BJ (cell line): Measurements from ENCODE around the gene SORCS2. TPM values are rescaled to one million over a fixed set of nuclear protein-coding genes. Genes with fewer than 3 reads are reported as not detected.

Source experiments
- CTCF ChIA-PET: fragments of 350-600 bp; formaldehyde crosslinking; extraction: SDS; loops from one replicate; lab custom pipeline; 2021; ENCODE audit warnings: antibody characterized with exemption, inconsistent platforms; lab: Yijun Ruan, JAX
- POLR2A ChIA-PET: fragments of 300-600 bp; sonication (Branson Sonifier 250); formaldehyde crosslinking; extraction: SDS; loops from one replicate; lab custom pipeline; 2021; ENCODE audit warnings: antibody characterized with exemption; lab: Charles Lee
- DNase-seq: peaks from one replicate; pipeline ENCODE4 v3.0.0-alpha.2; 2011; ENCODE audit warnings: low read depth
- H3K27me3 ChIP-seq: 2 replicates; pipeline ENCODE4 v1.6.0; 2011; ENCODE audit warnings: low read length; ENCODE audit not compliant: control insufficient read depth, insufficient read depth
- H3K36me3 ChIP-seq: 2 replicates; pipeline ENCODE4 v1.5.1; 2011; ENCODE audit warnings: low read length; ENCODE audit not compliant: control insufficient read depth, insufficient read depth
- H3K4me3 ChIP-seq: 2 replicates; pipeline ENCODE4 v1.5.1; 2011; ENCODE audit warnings: low read depth, mild to moderate bottlenecking, control low read depth, low read length
- polyA plus RNA-seq: library from polyadenylated mRNA; depleted of rRNA; stranded (reverse); fragments of >200 nt; gene quantifications from 2 replicates; pipeline ENCODE4 v1.2.3, GENCODE V29; 2011
- TF ChIP-seq, protein P1 (sequence below): IDR thresholded peaks from 2 replicates; pipeline ENCODE4 v1.5.1; 2011; ENCODE audit warnings: low read depth, mild to moderate bottlenecking, control low read depth, inconsistent platforms, low read length, moderate library complexity; ENCODE audit not compliant: insufficient read depth

SORCS2 gene
- polyA plus RNA-seq, 1 experiment: 0.63 TPM

DNA sequence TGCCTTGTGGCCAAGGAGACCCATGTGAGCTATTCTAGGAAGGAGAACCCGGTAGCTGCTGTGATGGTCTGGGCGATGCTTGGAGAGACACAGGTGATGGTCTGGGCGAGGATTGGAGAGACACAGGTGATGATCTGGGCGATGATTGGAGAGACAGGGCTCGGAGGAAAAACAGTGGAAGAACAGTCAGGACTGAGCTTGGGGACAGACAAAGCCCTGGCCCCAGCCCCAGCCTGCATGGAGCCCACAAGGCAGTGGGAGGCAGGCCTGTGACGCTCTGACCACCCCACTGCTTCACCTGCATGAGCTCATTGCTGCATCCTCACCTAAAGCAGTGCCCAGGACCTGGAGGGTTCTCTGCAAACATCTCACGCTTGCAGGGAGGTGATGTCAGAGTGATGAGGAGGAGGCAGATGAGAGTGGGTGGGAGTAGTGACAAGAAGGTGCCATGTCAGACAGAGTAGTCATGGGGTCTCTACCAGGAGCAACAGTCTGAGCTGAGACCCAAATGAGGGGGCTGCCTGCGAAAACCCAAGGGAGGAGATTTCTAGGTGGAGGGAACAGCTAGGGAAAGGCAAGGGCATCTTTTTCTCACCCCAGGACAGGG lies 278.3 kb downstream of the SORCS2 start:
- POLR2A ChIA-PET: no interaction called here
- CTCF ChIA-PET: no interaction called here
- TF ChIP-seq, protein P1, sequence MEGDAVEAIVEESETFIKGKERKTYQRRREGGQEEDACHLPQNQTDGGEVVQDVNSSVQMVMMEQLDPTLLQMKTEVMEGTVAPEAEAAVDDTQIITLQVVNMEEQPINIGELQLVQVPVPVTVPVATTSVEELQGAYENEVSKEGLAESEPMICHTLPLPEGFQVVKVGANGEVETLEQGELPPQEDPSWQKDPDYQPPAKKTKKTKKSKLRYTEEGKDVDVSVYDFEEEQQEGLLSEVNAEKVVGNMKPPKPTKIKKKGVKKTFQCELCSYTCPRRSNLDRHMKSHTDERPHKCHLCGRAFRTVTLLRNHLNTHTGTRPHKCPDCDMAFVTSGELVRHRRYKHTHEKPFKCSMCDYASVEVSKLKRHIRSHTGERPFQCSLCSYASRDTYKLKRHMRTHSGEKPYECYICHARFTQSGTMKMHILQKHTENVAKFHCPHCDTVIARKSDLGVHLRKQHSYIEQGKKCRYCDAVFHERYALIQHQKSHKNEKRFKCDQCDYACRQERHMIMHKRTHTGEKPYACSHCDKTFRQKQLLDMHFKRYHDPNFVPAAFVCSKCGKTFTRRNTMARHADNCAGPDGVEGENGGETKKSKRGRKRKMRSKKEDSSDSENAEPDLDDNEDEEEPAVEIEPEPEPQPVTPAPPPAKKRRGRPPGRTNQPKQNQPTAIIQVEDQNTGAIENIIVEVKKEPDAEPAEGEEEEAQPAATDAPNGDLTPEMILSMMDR: no peak
- H3K4me3 ChIP-seq: no peak overlapping the region
- DNase-seq: no peak
- peaks cover 2% of the 10 kb centered on the region; the same call in 1 of the 2 replicates for H3K27me3 ChIP-seq
- H3K36me3 ChIP-seq: no peaks in the 10 kb centered on the region

DNA sequence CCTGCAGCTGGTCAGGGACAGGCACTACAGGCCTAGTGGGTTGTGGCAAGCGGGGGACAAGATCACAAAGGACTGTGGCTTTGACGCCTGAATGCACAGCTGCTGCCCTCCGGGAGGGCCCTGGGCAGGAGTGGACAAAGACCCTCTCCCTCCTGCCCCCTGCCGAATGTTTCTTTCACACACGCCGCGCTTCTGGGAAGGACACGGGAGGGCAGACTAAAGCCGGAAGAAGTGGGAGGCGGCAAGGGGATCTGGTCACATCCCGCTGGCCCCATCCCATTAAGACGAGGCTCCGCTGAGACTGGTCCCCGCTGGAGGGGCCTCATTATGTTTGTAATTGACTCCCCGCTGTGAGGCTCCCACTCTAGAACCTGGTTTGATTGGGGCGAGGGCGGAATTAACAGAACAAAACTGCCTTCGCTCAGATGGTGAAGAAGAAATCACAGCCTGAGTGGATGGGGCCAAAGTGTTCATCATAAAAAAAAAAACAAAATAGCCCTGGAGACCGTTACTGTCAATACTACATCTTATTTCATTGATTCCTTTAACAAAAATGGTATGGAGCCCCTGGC lies 280.2 kb downstream of the SORCS2 start:
- H3K27me3 ChIP-seq: peaks cover 2% of the 10 kb centered on the region
- H3K36me3 ChIP-seq: no peaks in the 10 kb centered on the region
- POLR2A ChIA-PET: no interaction called here
- no peak for DNase-seq
- CTCF ChIA-PET: interaction anchor here (1.1 kb wide), 1 partner anchor 11 kb away, joined by 3 read pairs; no protein-coding TSS in a partner anchor
- no peak overlapping the region for H3K4me3 ChIP-seq
- TF ChIP-seq, protein P1: no peak

DNA sequence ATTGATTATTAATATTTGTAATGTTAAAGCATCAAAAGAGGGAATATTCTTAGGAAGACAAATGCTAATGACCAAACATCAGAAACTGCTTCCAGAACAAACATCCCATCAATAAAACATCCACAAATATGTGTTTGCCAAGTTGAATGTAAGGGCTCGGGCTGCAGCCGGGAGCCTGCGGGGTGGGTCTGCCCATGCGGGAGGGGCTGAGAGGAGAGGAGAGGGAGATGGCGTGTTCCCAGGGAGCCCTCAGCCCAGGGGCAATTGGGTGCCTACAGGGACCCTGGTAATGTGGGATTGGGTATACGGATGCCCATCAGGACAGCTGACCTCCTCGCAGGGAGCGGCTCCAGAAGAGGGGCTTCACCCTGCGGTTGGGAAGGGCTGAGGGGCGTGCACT lies 280.7 kb downstream of the SORCS2 start:
- DNase-seq: no peak
- Histone ChIP-seq H3K4me3 (no peak overlapping the region), H3K36me3 (no peaks in the 10 kb centered on the region), H3K27me3 (peaks cover 2% of the 10 kb centered on the region)
- TF ChIP-seq, protein P1: no peak
- ChIA-PET CTCF (interaction anchor here (1.0 kb wide), 1 partner anchor 9 kb away, joined by 3 read pairs; no protein-coding TSS in a partner anchor), POLR2A (no interaction called here)

DNA sequence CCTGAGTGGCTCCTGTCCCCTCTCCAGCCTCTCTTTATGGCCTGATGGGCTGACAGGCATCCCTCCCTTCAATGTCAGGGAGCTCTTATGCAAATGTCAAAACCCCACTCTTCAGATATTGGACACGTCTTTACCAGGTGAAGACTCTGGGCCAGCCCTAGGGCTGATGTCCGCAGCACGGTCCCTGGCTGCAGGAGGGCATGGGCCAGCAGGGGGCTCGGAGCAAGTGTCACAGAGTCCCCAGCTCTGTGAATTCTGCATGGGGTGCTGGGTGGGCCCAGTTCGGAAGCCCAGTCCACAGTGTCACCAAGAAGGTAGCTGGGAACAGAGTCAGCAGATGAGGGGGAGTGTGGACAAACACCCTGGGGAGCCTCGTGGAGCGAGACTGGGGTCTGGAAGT lies 282.0 kb downstream of the SORCS2 start:
- no peaks in the 10 kb centered on the region for H3K36me3 ChIP-seq
- TF ChIP-seq, protein P1: no peak
- ChIA-PET CTCF (interaction anchor here (1.0 kb wide), 1 partner anchor 11 kb away, joined by 3 read pairs; no protein-coding TSS in a partner anchor), POLR2A (no interaction called here)
- H3K4me3 ChIP-seq: no peak overlapping the region
- DNase-seq: no peak
- H3K27me3 ChIP-seq: peaks cover 2% of the 10 kb centered on the region

DNA sequence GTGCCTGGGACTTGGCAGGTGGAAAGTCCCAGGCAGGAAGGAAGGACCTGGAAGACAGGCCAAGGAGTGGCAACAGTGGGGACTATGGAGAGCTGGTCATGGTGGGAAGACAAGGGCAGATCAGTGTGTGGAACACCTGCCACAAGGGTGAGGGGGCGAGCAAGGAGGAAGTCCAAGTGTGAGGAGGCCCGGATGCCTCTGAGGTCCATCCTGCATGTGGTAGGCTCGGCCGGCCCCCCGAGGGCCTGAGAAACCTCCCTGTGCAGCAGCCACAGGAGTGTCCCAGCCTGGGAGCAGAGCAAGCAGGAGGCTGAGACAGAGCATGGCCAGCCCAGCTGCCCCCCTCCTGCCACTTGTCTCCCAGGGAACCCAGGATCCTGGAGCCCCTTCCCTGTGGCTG lies 282.9 kb downstream of the SORCS2 start:
- POLR2A ChIA-PET: no interaction called here
- Histone ChIP-seq H3K36me3 (no peaks in the 10 kb centered on the region), H3K4me3 (no peak overlapping the region), H3K27me3 (peaks cover 2% of the 10 kb centered on the region)
- DNase-seq: no peak
- CTCF ChIA-PET: no interaction called here
- TF ChIP-seq, protein P1: no peak
